Activated effector memory CD4-positive, alpha-beta T cell treated with Interleukin-2 at 50 U/mL for 16 hours (primary cell): ENCODE results near the gene ZNF688.

Source experiments
- DNase-seq: peaks from one replicate; pipeline ENCODE4 v3.0.0-alpha.2; 2020

The ZNF688 gene

GRCh38 chr16:30585022-30585399 is 13.5 kb upstream of the ZNF688 start:
- DNase-seq: no peak

DNA sequence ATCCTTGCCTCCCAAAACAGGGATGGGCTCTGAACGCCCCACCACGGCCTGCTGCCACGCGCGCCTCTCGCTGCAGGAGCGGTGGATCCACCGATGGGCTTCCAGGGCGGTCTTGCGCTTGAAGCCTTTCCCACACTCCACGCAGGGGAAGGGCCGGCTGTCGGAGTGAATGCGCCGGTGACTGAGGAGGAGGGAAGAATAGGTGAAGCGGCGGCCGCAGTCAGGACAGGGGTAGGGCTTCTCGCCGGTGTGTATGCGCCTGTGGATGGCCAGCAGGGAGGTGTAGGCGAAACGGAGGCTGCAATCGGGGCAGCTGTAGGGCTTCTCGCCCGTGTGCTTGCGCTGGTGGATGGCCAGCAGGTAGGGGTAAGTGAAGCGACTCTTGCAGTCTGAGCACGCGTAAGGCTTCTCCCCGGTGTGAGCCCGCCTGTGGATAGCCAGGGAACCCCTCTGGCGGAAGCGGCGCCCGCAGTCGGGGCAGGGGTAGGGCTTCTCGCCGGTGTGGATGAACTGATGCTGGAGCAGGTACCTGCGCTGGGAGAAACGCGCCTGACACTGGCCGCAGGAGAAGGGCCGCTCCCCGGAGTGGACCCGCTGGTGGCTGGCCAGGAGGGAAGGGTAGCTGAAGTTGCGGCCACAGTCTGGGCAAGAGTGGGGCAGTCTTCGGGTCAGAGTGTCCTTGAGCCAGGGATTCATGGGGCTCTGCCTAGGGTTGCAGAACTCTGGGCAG is 11.3 kb upstream of the ZNF688 start:
- DNase-seq: no peak

- DNase-seq: no peak
These were observed 9.9 kb upstream of the ZNF688 start for GRCh38 chr16:30581457-30581856.

GRCh38 chr16:30574678-30575077 is 3.2 kb upstream of the ZNF688 start:
- DNase-seq: no peak

- no peak for DNase-seq
These were observed 674 bp downstream of the ZNF688 start for GRCh38 chr16:30570636-30571444.

DNA sequence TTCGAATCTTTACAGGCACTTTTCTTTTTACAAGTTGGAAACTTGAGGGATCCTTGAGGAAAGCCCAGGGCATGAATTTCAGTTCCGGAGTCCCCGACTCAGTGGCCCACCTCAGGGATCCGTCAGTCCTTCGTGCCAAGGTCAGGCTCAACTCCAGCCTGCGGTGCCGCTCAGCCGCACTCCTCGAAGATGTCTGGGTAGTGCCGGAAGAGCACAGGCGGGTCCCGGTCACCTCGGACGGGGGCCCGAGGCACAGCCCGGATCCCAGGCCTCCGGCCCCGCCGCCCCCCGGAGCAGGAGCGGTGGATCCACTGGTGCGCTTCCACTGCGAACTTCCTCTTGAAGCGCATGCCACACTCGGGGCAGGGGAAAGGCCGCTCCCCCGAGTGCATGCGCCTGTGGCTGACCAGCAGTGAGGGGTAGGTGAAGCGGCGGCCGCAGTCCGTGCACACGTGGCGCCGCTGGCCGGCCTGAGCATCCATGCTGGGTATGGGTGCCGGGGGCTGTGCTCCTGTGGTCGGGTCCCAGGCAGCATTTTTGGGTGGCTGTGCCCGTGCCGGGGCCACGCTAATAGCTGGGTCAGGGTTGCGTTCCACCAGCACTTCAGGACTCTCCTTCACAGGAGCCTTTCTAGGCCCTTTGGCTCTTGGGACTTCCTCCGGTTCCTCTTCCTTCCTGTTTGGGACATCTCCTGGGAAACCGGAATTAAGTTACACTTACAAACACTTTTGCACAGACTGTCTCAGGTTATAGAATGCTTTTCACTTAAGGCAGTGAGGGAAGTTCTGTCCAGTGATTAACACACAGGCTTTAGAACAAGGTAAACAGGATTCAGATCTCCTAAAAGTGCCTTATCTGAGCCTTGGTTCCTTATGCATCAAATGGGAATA is 1.5 kb downstream of the ZNF688 start:
- no peak for DNase-seq

GRCh38 chr16:30569281-30569680 is 2.2 kb downstream of the ZNF688 start:
- no peak for DNase-seq

- DNase-seq: no peak
These were observed 3.4 kb downstream of the ZNF688 start for GRCh38 chr16:30567991-30568638.

GRCh38 chr16:30567160-30567990 is 4.1 kb downstream of the ZNF688 start:
- no peak for DNase-seq

GRCh38 chr16:30566531-30566930 is 5.0 kb downstream of the ZNF688 start:
- no peak for DNase-seq

DNA sequence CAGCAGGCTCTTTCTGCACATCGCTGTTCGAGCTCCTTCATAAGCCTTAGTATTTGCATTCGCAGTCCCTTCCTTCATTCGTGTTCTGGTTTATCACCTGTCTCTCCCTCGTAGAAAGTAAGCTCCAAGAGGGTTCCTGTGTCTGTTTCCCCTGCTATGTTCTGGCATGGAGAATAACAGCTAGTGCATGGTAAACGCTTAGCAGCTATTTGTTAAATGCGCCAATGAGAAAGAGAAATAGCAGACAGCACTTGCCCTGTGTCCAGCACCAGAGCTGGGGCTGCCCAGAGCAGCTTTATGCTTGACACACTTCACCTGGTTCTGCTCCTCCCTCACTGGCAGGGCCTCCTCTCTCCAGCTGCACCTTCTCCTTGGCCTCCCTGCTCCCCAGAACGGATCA is 5.5 kb downstream of the ZNF688 start:
- no peak for DNase-seq

GRCh38 chr16:30565526-30565925 is 6.0 kb downstream of the ZNF688 start:
- DNase-seq: no peak

GRCh38 chr16:30562021-30562420 is 9.5 kb downstream of the ZNF688 start:
- no peak for DNase-seq

- DNase-seq: no peak
These were observed 10.3 kb downstream of the ZNF688 start for GRCh38 chr16:30561089-30561816.

DNA sequence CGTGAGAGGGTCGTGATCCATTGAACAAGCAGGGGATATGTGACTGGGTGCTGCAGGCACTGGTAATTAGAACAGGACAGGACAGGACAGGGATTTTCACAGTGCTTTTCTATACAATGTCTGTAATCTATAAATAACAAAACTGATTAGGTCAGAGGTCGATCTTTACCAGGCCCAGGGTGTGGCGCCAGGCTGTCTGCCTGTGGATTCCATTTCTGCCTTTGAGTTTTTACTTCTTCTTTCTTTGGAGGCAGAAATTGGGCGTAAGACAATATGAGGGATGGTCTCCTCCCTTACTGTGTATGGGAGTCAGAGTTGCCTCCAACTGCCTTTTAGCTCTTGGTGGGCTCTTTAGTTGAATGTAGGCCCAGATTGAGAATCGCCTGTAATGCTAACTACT is 11.8 kb downstream of the ZNF688 start:
- no peak for DNase-seq

- no peak for DNase-seq
These were observed 12.6 kb downstream of the ZNF688 start for GRCh38 chr16:30558789-30559377.

GRCh38 chr16:30557957-30558788 is 13.3 kb downstream of the ZNF688 start, which contains the start of gene ZNF764:
Gene ZNF764 (minus strand): TSS chr16:30558374. CDS start chr16:30558182, 192 bp downstream.
- peak; percentile 97 for DNase-seq

GRCh38 chr16:30557707-30557956 is 13.9 kb downstream of the ZNF688 start:
- DNase-seq: no peak

- DNase-seq: no peak
These were observed 15.4 kb downstream of the ZNF688 start for GRCh38 chr16:30556125-30556473.
